ENCODE data around the gene IRF2.
"Not testable (repeated sequence)": the region's sequence is repeated elsewhere in the genome, so short reads cannot be mapped to it uniquely, and the experiment has no call there.

IRF2 gene

DNA sequence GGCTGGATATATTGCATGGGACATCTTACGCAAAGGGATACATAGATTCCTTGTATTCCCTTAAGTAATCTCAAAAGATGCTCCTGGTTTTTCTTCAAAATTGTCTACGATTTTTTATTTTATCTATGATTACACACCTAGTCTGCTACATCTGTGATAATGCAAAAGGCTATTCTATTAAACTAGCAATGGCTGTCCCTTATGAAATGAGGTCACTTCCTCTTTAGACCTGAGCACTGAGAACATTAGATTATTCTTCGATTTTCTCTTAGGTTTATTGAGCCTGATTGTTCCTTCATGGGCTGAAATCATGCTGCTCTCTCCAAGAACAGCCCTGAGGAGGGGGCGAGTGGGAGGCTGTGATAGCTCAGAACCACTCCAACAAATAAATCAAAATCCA, 129.9 kb downstream of the IRF2 start:
- no peak for DNase-seq

DNA sequence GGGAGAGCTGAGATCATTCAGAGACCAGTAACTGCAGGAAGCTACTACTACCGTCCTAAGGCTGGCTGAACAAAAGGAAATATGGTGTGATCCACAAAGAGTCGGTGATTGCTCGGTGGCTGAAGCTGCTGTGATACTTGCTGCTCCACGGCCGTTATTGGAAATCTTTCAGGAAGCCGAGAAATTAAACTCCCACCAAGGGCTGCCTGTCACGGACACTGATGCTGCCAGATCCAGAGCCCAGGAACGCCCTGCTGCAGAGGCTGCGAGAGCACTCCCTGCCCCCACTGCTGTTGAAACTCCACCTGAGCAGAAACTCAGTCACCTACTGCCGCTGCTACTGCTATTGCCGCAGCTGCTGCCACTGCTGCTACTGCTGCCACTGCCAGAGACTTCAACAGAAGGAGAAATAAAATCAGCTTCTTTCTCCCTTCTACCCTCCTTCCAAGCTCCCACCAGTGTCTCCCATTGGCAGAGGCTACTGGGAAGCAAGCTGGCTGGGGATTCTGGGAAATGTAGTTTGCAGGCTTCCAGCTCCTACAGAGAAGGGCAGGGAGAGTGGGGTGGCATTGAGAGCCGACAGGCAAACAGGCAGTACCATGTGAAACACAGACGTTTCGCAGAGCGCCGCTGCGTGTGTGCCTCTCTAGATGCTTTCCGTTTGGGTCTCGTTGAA, 130.7 kb downstream of the IRF2 start:
- peak in 3 of 5 donors; percentile 8 to 68 (median 18) for DNase-seq

DNA sequence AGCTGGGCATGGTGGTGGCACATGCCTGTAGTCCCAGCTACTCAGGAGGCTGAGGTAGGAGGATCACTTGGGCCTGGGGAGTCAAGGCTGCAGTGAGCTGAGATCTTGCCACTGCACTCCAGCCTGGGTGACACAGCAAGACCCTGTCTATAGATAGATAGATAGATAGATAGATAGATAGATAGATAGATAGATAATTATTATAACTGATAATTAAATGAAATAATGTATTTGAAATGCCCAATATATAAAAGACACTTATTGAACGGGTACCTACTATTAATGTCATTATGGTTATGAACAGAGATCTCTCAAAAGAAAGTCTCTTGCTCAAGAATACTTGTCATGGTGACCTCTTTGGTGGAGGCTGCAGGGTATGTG, 131.5 kb downstream of the IRF2 start:
- DNase-seq, result not testable (repeated sequence)

DNA sequence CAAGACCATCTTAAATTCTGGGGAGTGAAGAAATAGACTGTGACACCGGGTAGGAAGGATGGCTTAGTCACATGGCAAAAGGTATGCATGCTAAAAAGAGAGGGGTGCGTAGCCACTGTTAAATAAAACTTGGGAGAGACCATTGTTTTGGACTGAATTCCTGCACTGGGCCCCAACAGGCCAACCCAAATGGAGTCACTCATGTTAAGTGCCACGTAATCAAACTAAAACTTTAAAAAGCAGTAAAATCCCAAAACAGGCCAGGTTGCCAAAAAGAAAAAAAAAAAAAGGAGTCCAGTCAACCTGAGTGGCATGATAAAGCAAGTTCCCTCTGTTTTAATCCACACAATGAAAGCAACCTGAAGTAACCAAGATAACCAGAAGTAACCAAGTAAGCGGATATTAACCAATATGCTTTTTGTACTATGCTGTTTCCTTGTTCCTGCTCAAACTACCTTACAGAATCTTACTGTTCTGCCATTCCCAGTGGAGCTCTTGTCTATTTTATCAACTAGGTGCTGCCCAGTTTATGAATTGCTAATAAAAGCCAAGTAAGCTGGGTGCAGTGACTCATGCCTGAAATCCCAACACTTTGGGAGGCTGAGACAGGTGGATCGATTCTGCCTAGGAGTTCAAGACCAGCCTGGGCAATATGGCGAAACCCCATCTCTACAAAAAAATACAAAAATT, 132.0 kb downstream of the IRF2 start:
- DNase-seq, result no peak

DNA sequence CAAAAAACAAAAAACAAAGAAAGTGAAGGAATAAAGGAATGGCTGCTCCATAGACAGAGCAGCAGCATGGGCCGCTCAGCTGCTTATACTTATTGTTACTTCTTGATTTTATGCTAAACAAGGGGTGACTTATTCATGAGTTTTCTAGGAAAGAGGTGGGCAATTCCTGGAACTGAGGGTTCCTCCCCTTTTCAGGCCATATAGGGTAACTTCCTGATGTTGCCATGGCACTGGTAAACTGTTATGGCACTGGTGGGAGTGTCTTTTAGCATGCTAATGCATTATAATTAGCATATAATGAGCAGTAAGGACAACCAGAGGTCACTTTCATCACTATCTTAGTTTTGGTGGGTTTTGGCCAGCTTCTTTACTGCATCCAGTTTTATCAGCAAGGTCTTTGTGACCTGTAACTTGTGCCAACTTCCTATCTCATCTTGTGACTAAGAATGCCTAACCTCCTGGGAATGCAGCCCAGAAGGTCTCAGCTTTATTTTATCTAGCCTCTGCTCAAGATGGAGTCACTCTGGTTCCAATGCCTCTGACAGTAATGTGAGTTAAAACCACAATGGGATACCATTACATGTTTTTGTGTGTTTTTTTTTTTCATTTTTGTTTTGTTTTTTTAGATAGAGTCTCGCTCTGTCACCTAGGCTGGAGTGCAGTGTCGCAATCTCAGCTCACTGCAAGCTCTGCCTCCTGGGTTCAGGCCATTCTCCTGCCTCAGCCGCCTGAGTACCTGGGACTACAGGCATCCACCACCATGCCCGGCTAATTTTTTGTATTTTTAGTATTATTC, 134.8 kb downstream of the IRF2 start:
- DNase-seq, result peak in 1 of 5 donors; percentile 42

DNA sequence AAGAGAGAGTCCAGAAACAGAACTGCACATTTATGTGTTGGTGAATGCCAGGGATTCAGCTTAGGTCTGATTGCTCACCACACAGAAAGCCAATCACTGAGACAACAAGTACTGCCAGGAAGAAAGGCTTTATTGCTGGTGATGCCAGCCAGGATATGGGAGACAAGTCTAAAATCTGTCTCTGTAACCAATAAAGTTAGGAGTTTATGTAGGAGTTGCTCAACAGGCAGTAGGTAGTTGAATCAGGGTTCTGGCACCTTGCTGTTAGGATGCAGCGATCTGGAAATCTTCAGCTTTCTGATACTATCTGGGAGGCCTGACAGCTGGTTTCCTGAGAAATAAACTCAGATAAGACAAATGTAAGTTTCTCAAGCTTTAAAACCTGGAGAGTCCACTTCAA, 136.4 kb downstream of the IRF2 start:
- DNase-seq, result no peak
